Fibroblast of lung (primary cell): ENCODE data around the gene RTN1. TPM values are rescaled to one million over a fixed set of nuclear protein-coding genes. Genes with fewer than 3 reads are reported as not detected.
A peak's percentile ranks its signal among the peaks of the same experiment; 100 is the strongest.

Experiments used
- DNase-seq, 2 donors: peaks; one replicate each; pipeline versions ENCODE4 v3.0.0 to v3.0.0-alpha.2; 2010; ENCODE audit warnings: low read depth in 2 of 2
- H2AFZ ChIP-seq: 2 replicates; pipeline ENCODE4 v1.5.1; 2012; ENCODE audit warnings: low read length, control low read depth, inconsistent platforms
- H3K27ac ChIP-seq: 2 replicates; pipeline ENCODE4 v1.5.1; 2011; ENCODE audit warnings: low read length, control low read depth; ENCODE audit not compliant: insufficient read depth
- H3K27me3 ChIP-seq: 2 replicates; pipeline ENCODE4 v1.5.1; 2011; ENCODE audit warnings: mild to moderate bottlenecking, low read length; ENCODE audit not compliant: control insufficient read depth, insufficient read depth
- H3K36me3 ChIP-seq: 2 replicates; pipeline ENCODE4 v1.5.1; 2011; ENCODE audit warnings: low read length; ENCODE audit not compliant: control insufficient read depth, insufficient read depth
- H3K4me1 ChIP-seq: 2 replicates; pipeline ENCODE4 v1.5.1; 2011; ENCODE audit warnings: low read length; ENCODE audit not compliant: control insufficient read depth, insufficient read depth; ENCODE audit errors: extremely low read depth
- H3K4me2 ChIP-seq: 2 replicates; pipeline ENCODE4 v1.5.1; 2011; ENCODE audit warnings: low read length, control low read depth; ENCODE audit not compliant: insufficient read depth; ENCODE audit errors: extremely low read depth
- H3K4me3 ChIP-seq, 4 experiments: fragments of 200-600 bp in 1 of 4; sonication (generic) in 1 of 4; replicated peaks in 1 of 4; 2 replicates each; pipeline ENCODE4 v1.5.1; 2011 to 2016; ENCODE audit warnings: low read length in 4 of 4, low read depth in 3 of 4, mild to moderate bottlenecking in 3 of 4, control low read depth in 2 of 4, inconsistent platforms in 1 of 4, mixed read lengths in 1 of 4; ENCODE audit not compliant: insufficient read depth in 1 of 4; ENCODE audit errors: control extremely low read depth in 1 of 4
- H3K79me2 ChIP-seq: 2 replicates; pipeline ENCODE4 v1.5.1; 2012; ENCODE audit warnings: mild to moderate bottlenecking, low read length, inconsistent platforms; ENCODE audit not compliant: control insufficient read depth, insufficient read depth
- H3K9ac ChIP-seq: 2 replicates; pipeline ENCODE4 v1.5.1; 2011; ENCODE audit warnings: mild to moderate bottlenecking, low read length, control low read depth; ENCODE audit not compliant: insufficient read depth
- H3K9me3 ChIP-seq: 2 replicates; pipeline ENCODE4 v1.5.1; 2012; ENCODE audit warnings: low read depth, low read length; ENCODE audit not compliant: control insufficient read depth, insufficient read depth
- H4K20me1 ChIP-seq: 2 replicates; pipeline ENCODE4 v1.5.1; 2011; ENCODE audit warnings: low read length; ENCODE audit not compliant: control insufficient read depth, insufficient read depth; ENCODE audit errors: extremely low read depth
- EZH2 ChIP-seq: IDR thresholded peaks from 2 replicates; pipeline ENCODE4 v1.5.1; 2012; ENCODE audit warnings: low read length, control low read depth, mild to moderate bottlenecking; ENCODE audit errors: missing control alignments
- polyA plus RNA-seq, 2 donors: library from polyadenylated mRNA; depleted of rRNA in 1 of 2; stranded (reverse) in 1 of 2; unstranded in 1 of 2; fragments of >200 nt; gene quantifications; 2 replicates each; pipeline ENCODE4 v1.2.1, GENCODE V29; 2011 to 2012; ENCODE audit warnings: missing spikeins in 1 of 2
- total RNA-seq: library from RNA; depleted of rRNA; stranded (reverse); fragments of >200 nt; gene quantifications from 2 replicates; pipeline ENCODE4 v1.2.1, GENCODE V29; 2014
- TF ChIP-seq, protein P1 (sequence below), 2 donors: IDR thresholded peaks in 1 of 2; conservative IDR thresholded peaks in 1 of 2; 1 replicate in 1 of 2; 2 replicates in 1 of 2; pipeline ENCODE4 v1.5.1; 2011 to 2012; ENCODE audit warnings: low read length in 2 of 2, control low read depth in 1 of 2, inconsistent platforms in 1 of 2, low read depth in 1 of 2, mild to moderate bottlenecking in 1 of 2

The RTN1 gene
- total and polyA plus RNA-seq, 2 donors (not counting 1 experiment from before 2014, with no cell fraction given), result 0.17 to 0.92 TPM

DNA sequence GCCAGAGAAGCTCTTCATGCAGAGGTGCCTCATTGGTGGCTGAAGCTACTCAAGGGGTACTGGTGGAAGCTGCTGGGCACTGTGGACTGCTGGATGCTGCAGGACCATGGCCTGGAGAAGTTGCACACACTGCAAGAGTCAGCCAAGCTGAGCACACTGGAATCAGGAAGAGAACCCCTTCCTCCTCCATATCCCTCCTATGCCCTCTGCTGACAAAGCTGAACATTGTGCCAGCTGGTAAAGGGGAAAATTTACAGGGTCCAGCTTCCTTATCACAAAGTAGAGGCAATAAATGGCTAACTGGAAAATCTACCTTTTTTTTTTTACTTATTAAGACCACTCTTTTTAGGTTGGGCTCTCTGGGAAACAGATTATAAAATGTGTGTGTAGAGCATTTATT is 300.5 kb downstream of the RTN1 start:
- no peak for TF ChIP-seq EZH2
- TF ChIP-seq, protein P1, sequence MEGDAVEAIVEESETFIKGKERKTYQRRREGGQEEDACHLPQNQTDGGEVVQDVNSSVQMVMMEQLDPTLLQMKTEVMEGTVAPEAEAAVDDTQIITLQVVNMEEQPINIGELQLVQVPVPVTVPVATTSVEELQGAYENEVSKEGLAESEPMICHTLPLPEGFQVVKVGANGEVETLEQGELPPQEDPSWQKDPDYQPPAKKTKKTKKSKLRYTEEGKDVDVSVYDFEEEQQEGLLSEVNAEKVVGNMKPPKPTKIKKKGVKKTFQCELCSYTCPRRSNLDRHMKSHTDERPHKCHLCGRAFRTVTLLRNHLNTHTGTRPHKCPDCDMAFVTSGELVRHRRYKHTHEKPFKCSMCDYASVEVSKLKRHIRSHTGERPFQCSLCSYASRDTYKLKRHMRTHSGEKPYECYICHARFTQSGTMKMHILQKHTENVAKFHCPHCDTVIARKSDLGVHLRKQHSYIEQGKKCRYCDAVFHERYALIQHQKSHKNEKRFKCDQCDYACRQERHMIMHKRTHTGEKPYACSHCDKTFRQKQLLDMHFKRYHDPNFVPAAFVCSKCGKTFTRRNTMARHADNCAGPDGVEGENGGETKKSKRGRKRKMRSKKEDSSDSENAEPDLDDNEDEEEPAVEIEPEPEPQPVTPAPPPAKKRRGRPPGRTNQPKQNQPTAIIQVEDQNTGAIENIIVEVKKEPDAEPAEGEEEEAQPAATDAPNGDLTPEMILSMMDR (conservative IDR thresholded peaks at IDR 0.05 in 1 of 2, IDR thresholded peaks at IDR 0.05 in 1 of 2; ENCODE audit: low read depth in 1 of 2, low read length in 2 of 2), result peak in 1 of 2 donors; percentile 31
- no peaks in the 10 kb centered on the region for H3K79me2 ChIP-seq
- no peak overlapping the region for H3K27ac ChIP-seq
- DNase-seq, result no peak
- H3K4me2 ChIP-seq, result no peak overlapping the region
- no peaks in the 10 kb centered on the region for H3K4me1 ChIP-seq
- H3K27me3 ChIP-seq, result no peaks in the 10 kb centered on the region
- no peak overlapping the region for H3K4me3 ChIP-seq
- no peak overlapping the region for H2AFZ ChIP-seq
- no peaks in the 10 kb centered on the region for H3K9me3 ChIP-seq
- no peaks in the 10 kb centered on the region for H4K20me1 ChIP-seq
- H3K36me3 ChIP-seq, result no peaks in the 10 kb centered on the region
- H3K9ac ChIP-seq, result no peak overlapping the region

DNA sequence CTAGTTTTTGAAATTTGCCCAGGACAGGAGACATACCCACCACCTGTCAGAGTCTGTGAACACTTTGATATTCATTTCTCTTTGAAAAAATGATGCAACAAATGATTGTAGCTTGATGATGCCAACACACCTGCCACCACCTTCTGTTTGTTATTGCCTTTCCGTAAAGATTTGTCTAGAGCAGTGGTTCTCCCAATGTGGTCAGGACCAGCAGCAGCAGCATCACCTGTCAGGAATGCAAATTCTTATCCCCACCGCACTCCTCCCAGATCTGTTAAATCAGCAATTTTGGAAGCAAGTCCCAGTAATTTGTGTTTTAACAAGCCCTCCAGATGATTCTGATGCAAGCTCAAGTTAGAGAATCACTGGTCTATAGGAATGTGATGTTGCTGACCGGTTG is 303.9 kb downstream of the RTN1 start:
- no peak overlapping the region for H3K4me3 ChIP-seq
- H3K4me1 ChIP-seq, result no peaks in the 10 kb centered on the region
- H3K79me2 ChIP-seq, result no peaks in the 10 kb centered on the region
- no peaks in the 10 kb centered on the region for H3K27me3 ChIP-seq
- no peaks in the 10 kb centered on the region for H3K9me3 ChIP-seq
- H3K36me3 ChIP-seq, result no peaks in the 10 kb centered on the region
- no peak overlapping the region for H3K4me2 ChIP-seq
- no peak overlapping the region for H3K27ac ChIP-seq
- no peak overlapping the region for H2AFZ ChIP-seq
- no peak for TF ChIP-seq EZH2
- TF ChIP-seq, protein P1 (conservative IDR thresholded peaks at IDR 0.05 in 1 of 2, IDR thresholded peaks at IDR 0.05 in 1 of 2; ENCODE audit: low read depth in 1 of 2, low read length in 2 of 2), result no peak
- H4K20me1 ChIP-seq, result no peaks in the 10 kb centered on the region
- H3K9ac ChIP-seq, result no peak overlapping the region
- DNase-seq, result no peak

DNA sequence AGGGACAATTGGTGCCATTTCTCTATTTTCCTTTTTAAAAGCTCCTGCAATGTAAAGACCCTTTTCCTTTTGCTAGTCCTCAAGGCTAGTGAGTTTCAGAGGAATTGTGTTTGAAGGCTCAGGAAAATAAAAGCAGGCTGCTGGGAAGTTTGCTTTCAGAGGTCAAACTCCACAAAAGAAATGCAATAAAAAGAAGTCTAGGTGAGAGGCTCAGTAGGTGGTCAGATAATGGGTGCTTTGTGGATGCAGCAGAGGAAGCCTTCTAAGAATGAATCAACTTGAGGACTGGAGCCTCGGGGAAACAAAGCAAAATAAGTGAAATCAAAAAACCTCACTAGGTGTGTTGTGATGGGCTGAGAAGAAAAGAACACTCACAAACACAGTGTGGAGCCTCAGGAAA is 304.3 kb downstream of the RTN1 start:
- no peaks in the 10 kb centered on the region for H4K20me1 ChIP-seq
- no peak overlapping the region for H3K9ac ChIP-seq
- DNase-seq, result no peak
- H3K79me2 ChIP-seq, result no peaks in the 10 kb centered on the region
- no peak overlapping the region for H3K4me2 ChIP-seq
- H3K4me1 ChIP-seq, result no peaks in the 10 kb centered on the region
- no peaks in the 10 kb centered on the region for H3K27me3 ChIP-seq
- H3K27ac ChIP-seq, result no peak overlapping the region
- no peaks in the 10 kb centered on the region for H3K9me3 ChIP-seq
- no peak overlapping the region for H2AFZ ChIP-seq
- H3K4me3 ChIP-seq, result no peak overlapping the region
- H3K36me3 ChIP-seq, result no peaks in the 10 kb centered on the region
- no peak for TF ChIP-seq EZH2
- TF ChIP-seq, protein P1 (conservative IDR thresholded peaks at IDR 0.05 in 1 of 2, IDR thresholded peaks at IDR 0.05 in 1 of 2; ENCODE audit: low read depth in 1 of 2, low read length in 2 of 2), result no peak
